MM.1S (cell line): ENCODE measurements around the gene PGD.

ENCODE experiments used
- DNase-seq: peaks from one replicate; pipeline ENCODE4 v3.0.0-alpha.2; 2015
- H2AFZ ChIP-seq: fragments of 300-600 bp; sonication (generic); 2 replicates; pipeline ENCODE4 v1.6.0; 2016; ENCODE audit warnings: antibody characterized with exemption, low read length
- H3F3A ChIP-seq: fragments of 300-600 bp; sonication (generic); 2 replicates; pipeline ENCODE4 v1.6.1; 2016; ENCODE audit warnings: mild to moderate bottlenecking, antibody characterized with exemption, low read length, moderate library complexity, mixed read lengths; ENCODE audit not compliant: insufficient read depth
- H3K27ac ChIP-seq: fragments of 300-600 bp; sonication (generic); 2 replicates; pipeline ENCODE4 v1.5.1; 2016; ENCODE audit warnings: mild to moderate bottlenecking, low read length
- H3K27me3 ChIP-seq: fragments of 300-600 bp; sonication (generic); replicated peaks from 2 replicates; pipeline ENCODE4 v1.6.0; 2016; ENCODE audit warnings: low read length; ENCODE audit not compliant: insufficient read depth
- H3K36me3 ChIP-seq: fragments of 300-600 bp; sonication (generic); replicated peaks from 2 replicates; pipeline ENCODE4 v1.6.1; 2016; ENCODE audit warnings: mild to moderate bottlenecking, low read length, mixed read lengths; ENCODE audit not compliant: insufficient read depth
- H3K4me1 ChIP-seq: fragments of 300-600 bp; sonication (generic); 2 replicates; pipeline ENCODE4 v1.6.1; 2016; ENCODE audit warnings: low read length, mixed read lengths
- H3K4me2 ChIP-seq: fragments of 300-600 bp; sonication (generic); 2 replicates; pipeline ENCODE4 v1.6.0; 2016; ENCODE audit warnings: low read depth, low read length
- H3K4me3 ChIP-seq: fragments of 300-600 bp; sonication (generic); 2 replicates; pipeline ENCODE4 v1.5.1; 2016; ENCODE audit warnings: low read length, mixed read lengths
- H3K79me2 ChIP-seq: fragments of 300-600 bp; sonication (generic); 2 replicates; pipeline ENCODE4 v1.6.1; 2016; ENCODE audit warnings: mixed run types, low read length, mixed read lengths
- H3K9ac ChIP-seq: fragments of 300-600 bp; sonication (generic); 2 replicates; pipeline ENCODE4 v1.6.1; 2016; ENCODE audit warnings: low read length, mixed read lengths
- H3K9me2 ChIP-seq: fragments of 300-600 bp; sonication (generic); replicated peaks from 2 replicates; pipeline ENCODE4 v1.6.1; 2016; ENCODE audit warnings: mild to moderate bottlenecking, low read length, mixed read lengths; ENCODE audit not compliant: insufficient read depth
- H3K9me3 ChIP-seq: fragments of 300-600 bp; sonication (generic); replicated peaks from 2 replicates; pipeline ENCODE4 v1.6.1; 2016; ENCODE audit warnings: mild to moderate bottlenecking, low read length, mixed read lengths; ENCODE audit not compliant: insufficient read depth
- H4K20me1 ChIP-seq: fragments of 300-600 bp; sonication (generic); 2 replicates; pipeline ENCODE4 v1.6.1; 2016; ENCODE audit warnings: mild to moderate bottlenecking, low read length, moderate library complexity, mixed read lengths; ENCODE audit not compliant: insufficient read depth
- EZH2 ChIP-seq: fragments of 300-600 bp; sonication (generic); optimal IDR thresholded peaks from 2 replicates; pipeline ENCODE3; 2017; ENCODE audit warnings: low read depth, mild to moderate bottlenecking, antibody characterized with exemption, low read length, mixed read lengths
- EZH2phosphoT487 ChIP-seq: fragments of 300-600 bp; sonication (generic); IDR thresholded peaks from 2 replicates; pipeline ENCODE4 v1.6.1; 2018; ENCODE audit warnings: antibody characterized with exemption, low read length
- TF ChIP-seq, protein P1 (sequence below): fragments of 300-600 bp; sonication (generic); IDR thresholded peaks from 2 replicates; pipeline ENCODE4 v1.5.1; 2016; ENCODE audit warnings: antibody characterized with exemption, low read length, mixed read lengths

PGD gene

GRCh38 chr1:10459184-10459583 is 60.3 kb downstream of the PGD start:
- no peaks in the 10 kb centered on the region for H3K27me3 ChIP-seq
- H3K4me1 ChIP-seq, result peaks cover 12% of the 10 kb centered on the region
- H2AFZ ChIP-seq, result no peak overlapping the region
- no peaks in the 10 kb centered on the region for H3K9me2 ChIP-seq
- no peaks in the 10 kb centered on the region for H3K36me3 ChIP-seq
- no peak overlapping the region for H3K4me2 ChIP-seq
- H3F3A ChIP-seq, result peaks cover 19% of the 10 kb centered on the region
- no peak overlapping the region for H3K9ac ChIP-seq
- no peak for TF ChIP-seq EZH2phosphoT487
- TF ChIP-seq, protein P1, sequence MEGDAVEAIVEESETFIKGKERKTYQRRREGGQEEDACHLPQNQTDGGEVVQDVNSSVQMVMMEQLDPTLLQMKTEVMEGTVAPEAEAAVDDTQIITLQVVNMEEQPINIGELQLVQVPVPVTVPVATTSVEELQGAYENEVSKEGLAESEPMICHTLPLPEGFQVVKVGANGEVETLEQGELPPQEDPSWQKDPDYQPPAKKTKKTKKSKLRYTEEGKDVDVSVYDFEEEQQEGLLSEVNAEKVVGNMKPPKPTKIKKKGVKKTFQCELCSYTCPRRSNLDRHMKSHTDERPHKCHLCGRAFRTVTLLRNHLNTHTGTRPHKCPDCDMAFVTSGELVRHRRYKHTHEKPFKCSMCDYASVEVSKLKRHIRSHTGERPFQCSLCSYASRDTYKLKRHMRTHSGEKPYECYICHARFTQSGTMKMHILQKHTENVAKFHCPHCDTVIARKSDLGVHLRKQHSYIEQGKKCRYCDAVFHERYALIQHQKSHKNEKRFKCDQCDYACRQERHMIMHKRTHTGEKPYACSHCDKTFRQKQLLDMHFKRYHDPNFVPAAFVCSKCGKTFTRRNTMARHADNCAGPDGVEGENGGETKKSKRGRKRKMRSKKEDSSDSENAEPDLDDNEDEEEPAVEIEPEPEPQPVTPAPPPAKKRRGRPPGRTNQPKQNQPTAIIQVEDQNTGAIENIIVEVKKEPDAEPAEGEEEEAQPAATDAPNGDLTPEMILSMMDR, result no peak
- no peak for TF ChIP-seq EZH2
- no peaks in the 10 kb centered on the region for H3K9me3 ChIP-seq
- no peak overlapping the region for H3K4me3 ChIP-seq
- no peak for DNase-seq
- H4K20me1 ChIP-seq, result no peaks in the 10 kb centered on the region
- H3K27ac ChIP-seq, result no peak overlapping the region
- no peaks in the 10 kb centered on the region for H3K79me2 ChIP-seq

DNA sequence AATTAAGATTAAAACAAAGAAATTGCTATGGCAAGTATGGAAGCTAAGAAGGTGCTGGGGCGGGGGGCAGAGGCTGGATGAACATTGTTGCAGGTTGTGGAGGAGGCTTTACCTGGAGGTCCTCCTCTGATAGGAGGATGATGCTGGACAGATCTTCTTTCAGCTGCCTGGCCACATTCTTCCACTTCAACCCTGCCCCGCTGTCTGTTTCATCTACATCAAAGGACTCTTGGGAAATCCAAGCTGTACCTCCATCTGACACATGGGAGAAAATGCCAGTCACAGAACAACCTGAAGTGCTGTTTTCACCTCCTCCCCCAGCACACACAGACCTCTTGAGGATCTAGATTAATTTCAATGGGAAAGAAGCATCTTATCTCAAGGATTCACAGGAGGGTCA is 68.2 kb downstream of the PGD start:
- Histone ChIP-seq H3K4me3 (no peak overlapping the region), H3K9ac (no peak overlapping the region), H3K36me3 (no peaks in the 10 kb centered on the region)

GRCh38 chr1:10470043-10470442 is 71.2 kb downstream of the PGD start:
- H3K9me3 ChIP-seq, result no peaks in the 10 kb centered on the region
- H3K9ac ChIP-seq, result no peak overlapping the region
- no peaks in the 10 kb centered on the region for H3K27me3 ChIP-seq
- no peaks in the 10 kb centered on the region for H3K9me2 ChIP-seq
- peaks cover 8% of the 10 kb centered on the region; the same call in 1 of the 2 replicates for H3K4me1 ChIP-seq
- no peaks in the 10 kb centered on the region for H3K36me3 ChIP-seq
- H3K4me2 ChIP-seq, result no peak overlapping the region
- H2AFZ ChIP-seq, result no peak overlapping the region
- DNase-seq, result no peak
- H4K20me1 ChIP-seq, result no peaks in the 10 kb centered on the region
- peaks cover 15% of the 10 kb centered on the region for H3K79me2 ChIP-seq
- no peak overlapping the region for H3K27ac ChIP-seq
- TF ChIP-seq EZH2, result no peak
- TF ChIP-seq, protein P1, result no peak
- no peak for TF ChIP-seq EZH2phosphoT487
- H3F3A ChIP-seq, result peaks cover 13% of the 10 kb centered on the region
- H3K4me3 ChIP-seq, result no peak overlapping the region

More for the DNA sequence above, 68.2 kb downstream of the PGD start:
- no peak overlapping the region for H2AFZ ChIP-seq
- H3K4me1 ChIP-seq, result peaks cover 8% of the 10 kb centered on the region; the same call in 1 of the 2 replicates
- H3F3A ChIP-seq, result no peaks in the 10 kb centered on the region
- no peaks in the 10 kb centered on the region for H4K20me1 ChIP-seq
- peaks cover 12% of the 10 kb centered on the region for H3K79me2 ChIP-seq
- no peak for TF ChIP-seq EZH2phosphoT487
- no peak for TF ChIP-seq EZH2
- TF ChIP-seq, protein P1, result no peak
- no peaks in the 10 kb centered on the region for H3K27me3 ChIP-seq
- no peaks in the 10 kb centered on the region for H3K9me3 ChIP-seq
- no peak overlapping the region for H3K4me2 ChIP-seq
- DNase-seq, result no peak
- no peaks in the 10 kb centered on the region for H3K9me2 ChIP-seq
- H3K27ac ChIP-seq, result no peak overlapping the region
